Measurements from ENCODE around the gene CAMSAP3.

Gene CAMSAP3

GRCh38 chr19:7595466-7596133 is at the start of gene CAMSAP3:
Gene CAMSAP3, plus strand, starts transcription at chr19:7595863. Its CDS starts 140 bp downstream, at chr19:7596003.
- H3K4me1 ChIP-seq (ENCODE audit: insufficient read depth, low read length, severe bottlenecking) = peaks cover 8% of the 10 kb centered on the region
- TF ChIP-seq CTCF (IDR thresholded peaks at IDR 0.05; ENCODE audit: low read length) (no peak), EZH2 (IDR thresholded peaks at IDR 0.05; ENCODE audit: borderline replicate concordance, low read length) (no peak)
- no peaks in the 10 kb centered on the region for H3K9me2 ChIP-seq (ENCODE audit: low read depth, low read length)
- H3K4me2 ChIP-seq (ENCODE audit: low read length) = peak within 1 kb of the TSS; percentile 90
- H2AFZ ChIP-seq (ENCODE audit: low read length) = no peak within 1 kb of the TSS
- H4K20me1 ChIP-seq (ENCODE audit: insufficient read depth, low read length) = no peaks in the 10 kb centered on the region
- no peaks in the 10 kb centered on the region for H3K9me3 ChIP-seq (ENCODE audit: low read length)
- no peak within 1 kb of the TSS for H3K27ac ChIP-seq (ENCODE audit: low read depth, low read length, poor library complexity, severe bottlenecking)
- H3K79me2 ChIP-seq (ENCODE audit: insufficient read depth, low read length) = no peaks in the 10 kb centered on the region
- H3K9ac ChIP-seq (ENCODE audit: low read length) = peak within 1 kb of the TSS; percentile 35; the same call in 1 of the 2 replicates
- H3K4me3 ChIP-seq (ENCODE audit: low read depth, low read length, poor library complexity, severe bottlenecking) = peak within 1 kb of the TSS; percentile 67
- no peaks in the 10 kb centered on the region for H3F3A ChIP-seq (ENCODE audit: insufficient read depth, low read length)
- no peaks in the 10 kb centered on the region for H3K36me3 ChIP-seq (ENCODE audit: insufficient read depth, low read length)
- H3K27me3 ChIP-seq (ENCODE audit: insufficient read depth, low read length) = 0 out of 2 replicates have a peak, but pooled peaks cover 8% of the 10 kb centered on the region

- TF ChIP-seq CTCF (IDR thresholded peaks at IDR 0.05; ENCODE audit: low read length) (no peak), EZH2 (IDR thresholded peaks at IDR 0.05; ENCODE audit: borderline replicate concordance, low read length) (no peak)
- Histone ChIP-seq H3K4me3 (ENCODE audit: low read depth, low read length, poor library complexity, severe bottlenecking) (no peak overlapping the region), H3K27ac (ENCODE audit: low read depth, low read length, poor library complexity, severe bottlenecking) (no peak overlapping the region), H3F3A (ENCODE audit: insufficient read depth, low read length) (no peaks in the 10 kb centered on the region), H3K4me1 (ENCODE audit: insufficient read depth, low read length, severe bottlenecking) (no peaks in the 10 kb centered on the region), H2AFZ (ENCODE audit: low read length) (no peak overlapping the region), H3K27me3 (ENCODE audit: insufficient read depth, low read length) (no peaks in the 10 kb centered on the region), H3K79me2 (ENCODE audit: insufficient read depth, low read length) (no peaks in the 10 kb centered on the region), H4K20me1 (ENCODE audit: insufficient read depth, low read length) (no peaks in the 10 kb centered on the region), H3K9me3 (ENCODE audit: low read length) (no peaks in the 10 kb centered on the region), H3K9ac (ENCODE audit: low read length) (no peak overlapping the region), H3K4me2 (ENCODE audit: low read length) (no peak overlapping the region), H3K9me2 (ENCODE audit: low read depth, low read length) (no peaks in the 10 kb centered on the region), H3K36me3 (ENCODE audit: insufficient read depth, low read length) (peaks cover 44% of the 10 kb centered on the region)
These were observed 49.8 kb upstream of the CAMSAP3 start for GRCh38 chr19:7545904-7546303.

GRCh38 chr19:7547159-7547558 is 48.5 kb upstream of the CAMSAP3 start:
- Histone ChIP-seq H3K9me3 (ENCODE audit: low read length) (no peaks in the 10 kb centered on the region), H3K79me2 (ENCODE audit: insufficient read depth, low read length) (no peaks in the 10 kb centered on the region), H3K36me3 (ENCODE audit: insufficient read depth, low read length) (peaks cover 39% of the 10 kb centered on the region), H4K20me1 (ENCODE audit: insufficient read depth, low read length) (no peaks in the 10 kb centered on the region), H3F3A (ENCODE audit: insufficient read depth, low read length) (no peaks in the 10 kb centered on the region), H3K4me1 (ENCODE audit: insufficient read depth, low read length, severe bottlenecking) (no peaks in the 10 kb centered on the region), H3K27me3 (ENCODE audit: insufficient read depth, low read length) (no peaks in the 10 kb centered on the region), H3K27ac (ENCODE audit: low read depth, low read length, poor library complexity, severe bottlenecking) (no peak overlapping the region), H3K4me2 (ENCODE audit: low read length) (no peak overlapping the region), H3K9me2 (ENCODE audit: low read depth, low read length) (no peaks in the 10 kb centered on the region), H3K9ac (ENCODE audit: low read length) (no peak overlapping the region), H2AFZ (ENCODE audit: low read length) (no peak overlapping the region), H3K4me3 (ENCODE audit: low read depth, low read length, poor library complexity, severe bottlenecking) (no peak overlapping the region)
- no peak for TF ChIP-seq CTCF (IDR thresholded peaks at IDR 0.05; ENCODE audit: low read length)
- TF ChIP-seq EZH2 (IDR thresholded peaks at IDR 0.05; ENCODE audit: borderline replicate concordance, low read length) = no peak
